Gastrocnemius medialis (tissue), 4 donors: ENCODE data around the gene ANKS1B. TPM values are rescaled to one million over a fixed set of nuclear protein-coding genes. Genes with fewer than 3 reads are reported as not detected.

ENCODE experiments used
- ATAC-seq, 2 donors: fragments of 150-250 bp; one replicate each; pipeline ENCODE4 v1.9.1; 2016
- DNase-seq, 2 donors: peaks; one replicate each; pipeline ENCODE4 v3.0.0-alpha.2; 2019
- H3K27ac ChIP-seq, 4 donors: fragments of 200-600 bp; sonication (generic); 1 replicate in 1 of 4; 2 replicates in 3 of 4; pipeline ENCODE4 v1.5.1; 2016 to 2018; ENCODE audit warnings: mild to moderate bottlenecking in 2 of 4, moderate library complexity in 1 of 4
- H3K27me3 ChIP-seq, 3 donors: fragments of 200-600 bp; sonication (generic) in 2 of 3; 1 replicate in 1 of 3; 2 replicates in 2 of 3; pipeline versions ENCODE4 v1.5.1 to v1.6.0; 2016 to 2019; ENCODE audit warnings: mild to moderate bottlenecking in 1 of 3, moderate library complexity in 1 of 3
- H3K36me3 ChIP-seq, 2 donors: fragments of 200-600 bp; sonication (generic) in 1 of 2; one replicate each; pipeline ENCODE4 v1.5.1; 2017 to 2018
- H3K4me1 ChIP-seq, 2 donors: fragments of 200-600 bp; sonication (generic) in 1 of 2; one replicate each; pipeline ENCODE4 v1.5.1; 2016 to 2017; ENCODE audit warnings: mild to moderate bottlenecking in 2 of 2
- H3K4me3 ChIP-seq, 4 donors: fragments of 200-600 bp; sonication (generic) in 3 of 4; 1 replicate in 1 of 4; 2 replicates in 3 of 4; pipeline ENCODE4 v1.5.1; 2016 to 2019; ENCODE audit warnings: mild to moderate bottlenecking in 2 of 4
- H3K9me3 ChIP-seq, 3 donors: fragments of 200-600 bp; sonication (generic) in 2 of 3; 1 replicate in 1 of 3; 2 replicates in 2 of 3; pipeline ENCODE4 v1.5.1; 2016 to 2019
- CTCF ChIP-seq, 5 experiments: fragments of 450-650 bp in 3 of 5; fragments of 200-600 bp in 2 of 5; sonication (generic) in 2 of 5; IDR thresholded peaks in 4 of 5; conservative IDR thresholded peaks in 1 of 5; 1 replicate in 4 of 5; 2 replicates in 1 of 5; pipeline ENCODE4 v1.5.1; 2016 to 2019; ENCODE audit warnings: antibody characterized with exemption in 5 of 5, mild to moderate bottlenecking in 3 of 5, moderate library complexity in 3 of 5
- POLR2A ChIP-seq, 2 donors: fragments of 450-650 bp; IDR thresholded peaks; one replicate each; pipeline ENCODE4 v1.6.1; 2017; ENCODE audit warnings: antibody characterized with exemption in 2 of 2, mild to moderate bottlenecking in 2 of 2, moderate library complexity in 2 of 2
- in situ Hi-C, 4 donors: fragments of 200-750 bp; cut with MboI; loops; one replicate each; pipeline versions ENCODE4 v1.15.0 to v1.8.0; 2017; ENCODE audit warnings: low sequenced_read_pairs in 4 of 4
- intact Hi-C: fragments of 100-400 bp; cut with DNase I; formaldehyde crosslinking; loops from one replicate; pipeline ENCODE4 v1.15.1; 2023; ENCODE audit warnings: low total_unique reads
- total RNA-seq, 4 donors: library from RNA; depleted of rRNA; stranded (reverse); fragments of >200 nt; gene quantifications; one replicate each; pipeline versions ENCODE4 v1.1.0 to v1.2.3, GENCODE V29; 2016

Gene ANKS1B
- total RNA-seq, 4 donors from 2014 or later: 3.9 to 14.5 (median 5.7) TPM

- Histone ChIP-seq H3K27ac (no peak overlapping the region), H3K27me3 (no peaks in the 10 kb centered on the region), H3K9me3 (no peaks in the 10 kb centered on the region), H3K4me3 (no peak overlapping the region), H3K4me1 (no peaks in the 10 kb centered on the region), H3K36me3 (no peaks in the 10 kb centered on the region)
- DNase-seq (no peak), ATAC-seq (no peak)
- TF ChIP-seq POLR2A (IDR thresholded peaks at IDR 0.05): no peak
- TF ChIP-seq CTCF (IDR thresholded peaks at IDR 0.05 in 4 of 5, conservative IDR thresholded peaks at IDR 0.05 in 1 of 5): no peak
- in situ Hi-C loops (no loop called here), intact Hi-C loops (no loop called here)
These were observed 705.8 kb downstream of the ANKS1B start for GRCh38 chr12:99278899-99279298.

DNA sequence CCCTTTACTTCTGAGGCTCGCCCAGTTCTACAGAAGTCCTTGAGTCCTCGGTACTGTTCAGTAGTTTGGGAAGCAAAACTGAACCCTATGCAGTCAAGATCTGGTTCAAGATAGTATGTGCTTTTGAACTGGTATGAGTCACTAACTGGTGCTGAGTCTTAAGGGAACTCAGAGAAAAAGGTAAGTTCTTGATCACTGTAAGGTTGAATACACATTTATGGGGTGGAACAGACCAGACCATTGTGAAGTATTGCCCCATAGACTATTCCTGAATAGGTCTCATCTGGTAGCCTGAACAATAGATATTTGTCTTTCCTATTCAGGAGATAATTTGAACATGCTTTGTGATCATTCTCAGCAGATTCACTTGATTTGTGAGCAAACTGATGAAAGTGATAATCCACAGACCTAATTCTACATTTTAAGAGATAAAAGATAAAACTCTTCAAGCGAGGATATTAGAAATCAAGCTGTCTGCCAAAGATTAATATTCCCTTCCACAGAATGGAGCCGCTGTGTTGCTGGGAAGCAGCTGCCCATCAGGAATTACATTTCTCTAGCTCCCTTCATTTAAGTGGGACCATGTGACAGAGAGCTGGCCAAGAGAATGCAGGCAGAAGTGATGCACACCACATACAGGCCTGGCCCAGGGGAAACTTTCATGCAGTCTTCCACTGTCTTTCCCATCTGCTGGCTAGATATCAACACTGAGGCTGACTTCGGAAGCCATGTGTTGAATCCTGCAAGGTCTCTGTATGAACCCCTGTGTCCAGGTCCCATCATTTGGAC, 707.0 kb downstream of the ANKS1B start:
- no peak overlapping the region for H3K27ac ChIP-seq
- in situ Hi-C loops: no loop called here
- no peak overlapping the region for H3K4me3 ChIP-seq
- intact Hi-C loops: no loop called here
- H3K27me3 ChIP-seq: no peaks in the 10 kb centered on the region
- DNase-seq (no peak), ATAC-seq (no peak)
- H3K4me1 ChIP-seq: no peaks in the 10 kb centered on the region
- no peaks in the 10 kb centered on the region for H3K9me3 ChIP-seq
- TF ChIP-seq POLR2A (IDR thresholded peaks at IDR 0.05) (no peak), CTCF (IDR thresholded peaks at IDR 0.05 in 4 of 5, conservative IDR thresholded peaks at IDR 0.05 in 1 of 5) (no peak)
- H3K36me3 ChIP-seq: no peaks in the 10 kb centered on the region

DNA sequence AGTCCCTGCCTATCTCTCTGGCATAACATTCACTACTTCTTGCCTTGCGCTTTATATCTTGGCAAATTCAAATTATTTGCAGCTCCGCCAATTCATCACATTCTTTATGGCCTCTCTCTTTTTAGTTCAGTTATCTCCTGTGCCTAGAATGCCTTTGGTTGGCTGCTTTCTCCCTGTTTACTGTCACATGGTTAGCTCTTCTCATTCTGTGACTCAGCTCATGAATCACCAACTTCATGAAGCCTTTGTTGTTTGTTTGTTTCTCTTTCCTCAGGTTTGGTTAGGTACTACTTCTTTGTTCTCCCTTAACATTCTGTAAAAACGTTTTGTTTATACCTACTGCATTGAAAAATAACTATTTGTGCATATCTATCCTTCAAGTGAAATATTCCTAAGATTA, 713.7 kb downstream of the ANKS1B start:
- H3K27ac ChIP-seq: no peak overlapping the region
- no peak for ATAC-seq
- H3K36me3 ChIP-seq: no peaks in the 10 kb centered on the region
- no peaks in the 10 kb centered on the region for H3K9me3 ChIP-seq
- in situ Hi-C loops: no loop called here
- no peak for DNase-seq
- no peak overlapping the region for H3K4me3 ChIP-seq
- no peak for TF ChIP-seq POLR2A (IDR thresholded peaks at IDR 0.05)
- TF ChIP-seq CTCF (IDR thresholded peaks at IDR 0.05 in 4 of 5, conservative IDR thresholded peaks at IDR 0.05 in 1 of 5): no peak
- no peaks in the 10 kb centered on the region for H3K27me3 ChIP-seq
- no peaks in the 10 kb centered on the region for H3K4me1 ChIP-seq
- intact Hi-C loops: no loop called here

- intact Hi-C loops (no loop called here), in situ Hi-C loops (no loop called here)
- no peaks in the 10 kb centered on the region for H3K4me1 ChIP-seq
- no peak for TF ChIP-seq CTCF (IDR thresholded peaks at IDR 0.05 in 4 of 5, conservative IDR thresholded peaks at IDR 0.05 in 1 of 5)
- TF ChIP-seq POLR2A (IDR thresholded peaks at IDR 0.05): no peak
- H3K4me3 ChIP-seq: no peak overlapping the region
- H3K9me3 ChIP-seq: no peaks in the 10 kb centered on the region
- DNase-seq (no peak), ATAC-seq (no peak)
- H3K27ac ChIP-seq: no peak overlapping the region
- H3K27me3 ChIP-seq: no peaks in the 10 kb centered on the region
- no peaks in the 10 kb centered on the region for H3K36me3 ChIP-seq
These were observed 717.7 kb downstream of the ANKS1B start for GRCh38 chr12:99267038-99267437.

- intact Hi-C loops: no loop called here
- no peaks in the 10 kb centered on the region for H3K4me1 ChIP-seq
These were observed 719.1 kb downstream of the ANKS1B start for GRCh38 chr12:99265648-99266047.

More at GRCh38 chr12:99265648-99266047, 719.1 kb downstream of the ANKS1B start:
- ATAC-seq (no peak), DNase-seq (no peak)
- Histone ChIP-seq H3K4me3 (no peak overlapping the region), H3K27ac (no peak overlapping the region), H3K9me3 (no peaks in the 10 kb centered on the region), H3K36me3 (no peaks in the 10 kb centered on the region), H3K27me3 (no peaks in the 10 kb centered on the region)
- in situ Hi-C loops: no loop called here
- TF ChIP-seq CTCF (IDR thresholded peaks at IDR 0.05 in 4 of 5, conservative IDR thresholded peaks at IDR 0.05 in 1 of 5): no peak
- no peak for TF ChIP-seq POLR2A (IDR thresholded peaks at IDR 0.05)
